ENCODE results near the gene SEPTIN5.

SEPTIN5 gene

DNA sequence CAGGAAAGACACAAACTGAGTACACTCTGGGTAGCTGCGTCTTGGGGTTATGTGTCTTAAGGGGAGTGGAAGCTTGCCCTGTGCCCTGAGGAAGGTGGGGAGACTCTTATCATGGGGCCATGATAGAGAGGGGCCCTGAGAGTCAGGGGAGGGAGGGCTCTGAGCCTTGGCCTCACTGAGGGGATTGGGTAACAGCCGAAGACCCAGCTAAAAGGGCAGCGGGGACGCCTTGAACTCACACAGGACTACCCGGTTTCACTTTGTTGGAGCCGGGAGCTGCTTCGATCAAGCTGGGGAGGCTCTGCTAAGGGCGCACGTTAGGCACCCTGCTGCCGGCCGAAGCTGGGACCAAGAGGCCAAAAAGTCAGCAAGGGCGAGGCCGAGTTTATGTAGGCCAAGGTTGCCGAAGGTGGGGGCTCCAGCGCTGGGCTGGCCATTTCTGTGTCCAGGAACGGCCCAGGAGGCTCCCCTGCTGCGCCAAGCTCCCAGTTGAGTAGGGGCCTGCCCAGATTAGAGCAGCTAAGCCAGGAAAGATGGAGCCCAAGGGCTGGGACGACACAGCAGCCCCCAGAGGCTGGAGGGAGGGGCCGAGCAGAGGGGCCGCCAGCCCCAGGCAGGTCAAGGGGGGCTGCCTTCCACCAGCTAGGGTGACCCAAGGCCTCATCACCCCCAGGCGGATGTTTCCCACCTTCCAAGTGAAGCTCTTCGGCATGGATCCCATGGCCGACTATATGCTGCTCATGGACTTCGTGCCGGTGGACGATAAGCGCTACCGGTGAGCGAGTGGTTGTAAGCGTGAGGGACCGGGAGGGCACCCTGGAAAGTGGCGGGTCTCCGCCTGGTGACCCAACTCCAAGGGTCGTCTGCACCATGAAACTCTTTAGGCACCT is 48.5 kb downstream of the SEPTIN5 start:
- TF ChIP-seq GATA2 (IDR thresholded peaks at IDR 0.05; ENCODE audit: low read depth, low read length) (no peak), GATA3 (IDR thresholded peaks at IDR 0.05; ENCODE audit: low read depth, low read length) (no peak)

GRCh38 chr22:19763458-19764298 is 49.4 kb downstream of the SEPTIN5 start:
- TF ChIP-seq GATA3 (IDR thresholded peaks at IDR 0.05; ENCODE audit: low read depth, low read length) (no peak), GATA2 (IDR thresholded peaks at IDR 0.05; ENCODE audit: low read depth, low read length) (no peak)

DNA sequence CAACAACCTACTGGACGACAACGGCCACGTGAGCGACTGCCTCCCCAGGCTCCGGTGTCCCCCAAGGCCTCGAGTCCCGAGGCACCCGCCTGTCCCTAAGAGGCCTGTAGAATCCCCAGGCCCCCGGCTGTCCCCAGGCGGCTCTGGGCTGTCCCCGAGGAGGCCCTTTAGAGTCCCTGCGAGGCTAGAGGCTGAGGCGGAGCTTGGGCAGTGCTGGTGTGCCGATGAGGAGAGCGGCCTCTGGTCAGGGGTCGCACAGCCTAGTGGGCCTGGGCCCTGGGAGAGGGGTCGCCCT is 49.9 kb downstream of the SEPTIN5 start:
- TF ChIP-seq GATA2 (IDR thresholded peaks at IDR 0.05; ENCODE audit: low read depth, low read length) (no peak), GATA3 (IDR thresholded peaks at IDR 0.05; ENCODE audit: low read depth, low read length) (no peak)

DNA sequence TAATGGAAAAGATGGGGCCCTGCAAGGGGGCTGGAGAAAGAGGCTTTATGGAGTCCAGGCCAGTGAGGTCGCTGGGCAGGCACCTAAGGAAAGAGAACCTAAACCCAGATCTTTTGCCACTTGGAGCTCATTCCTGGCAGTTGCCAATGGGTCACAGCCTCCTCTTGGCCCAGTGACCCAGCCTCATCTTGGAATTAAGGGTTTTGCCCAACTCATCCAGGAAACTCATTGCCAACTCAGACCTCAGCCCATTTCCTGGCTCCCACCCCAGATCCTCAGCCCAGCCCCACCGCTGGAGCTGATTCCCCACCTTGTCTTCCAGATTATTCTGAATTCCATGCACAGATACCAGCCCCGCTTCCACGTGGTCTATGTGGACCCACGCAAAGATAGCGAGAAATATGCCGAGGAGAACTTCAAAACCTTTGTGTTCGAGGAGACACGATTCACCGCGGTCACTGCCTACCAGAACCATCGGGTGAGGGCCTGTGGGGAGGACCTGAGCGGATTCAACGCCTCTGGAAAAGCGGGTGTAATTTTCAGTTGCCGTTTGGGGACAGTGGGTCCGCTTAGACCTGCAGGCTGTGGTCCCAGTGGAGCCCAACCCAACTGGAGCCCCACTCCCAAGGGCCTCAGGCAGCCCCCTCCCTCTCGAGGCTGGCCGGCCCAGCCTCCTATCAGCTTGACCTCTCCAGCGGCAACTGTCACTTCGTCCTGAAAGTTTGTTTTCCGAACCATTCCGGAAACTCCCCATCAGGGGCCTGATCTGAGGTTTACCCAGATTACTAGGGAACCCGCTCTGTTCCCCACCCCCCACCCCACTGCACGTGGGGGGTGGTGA is 50.6 kb downstream of the SEPTIN5 start:
- TF ChIP-seq GATA2 (IDR thresholded peaks at IDR 0.05; ENCODE audit: low read depth, low read length) (no peak), GATA3 (IDR thresholded peaks at IDR 0.05; ENCODE audit: low read depth, low read length) (no peak)

- TF ChIP-seq GATA3 (IDR thresholded peaks at IDR 0.05; ENCODE audit: low read depth, low read length): no peak
- no peak for TF ChIP-seq GATA2 (IDR thresholded peaks at IDR 0.05; ENCODE audit: low read depth, low read length)
Measured at GRCh38 chr22:19765477-19766239, 51.4 kb downstream of the SEPTIN5 start.

- TF ChIP-seq GATA3 (IDR thresholded peaks at IDR 0.05; ENCODE audit: low read depth, low read length): no peak
- TF ChIP-seq GATA2 (IDR thresholded peaks at IDR 0.05; ENCODE audit: low read depth, low read length): no peak
Measured at GRCh38 chr22:19766240-19766510, 51.9 kb downstream of the SEPTIN5 start.

DNA sequence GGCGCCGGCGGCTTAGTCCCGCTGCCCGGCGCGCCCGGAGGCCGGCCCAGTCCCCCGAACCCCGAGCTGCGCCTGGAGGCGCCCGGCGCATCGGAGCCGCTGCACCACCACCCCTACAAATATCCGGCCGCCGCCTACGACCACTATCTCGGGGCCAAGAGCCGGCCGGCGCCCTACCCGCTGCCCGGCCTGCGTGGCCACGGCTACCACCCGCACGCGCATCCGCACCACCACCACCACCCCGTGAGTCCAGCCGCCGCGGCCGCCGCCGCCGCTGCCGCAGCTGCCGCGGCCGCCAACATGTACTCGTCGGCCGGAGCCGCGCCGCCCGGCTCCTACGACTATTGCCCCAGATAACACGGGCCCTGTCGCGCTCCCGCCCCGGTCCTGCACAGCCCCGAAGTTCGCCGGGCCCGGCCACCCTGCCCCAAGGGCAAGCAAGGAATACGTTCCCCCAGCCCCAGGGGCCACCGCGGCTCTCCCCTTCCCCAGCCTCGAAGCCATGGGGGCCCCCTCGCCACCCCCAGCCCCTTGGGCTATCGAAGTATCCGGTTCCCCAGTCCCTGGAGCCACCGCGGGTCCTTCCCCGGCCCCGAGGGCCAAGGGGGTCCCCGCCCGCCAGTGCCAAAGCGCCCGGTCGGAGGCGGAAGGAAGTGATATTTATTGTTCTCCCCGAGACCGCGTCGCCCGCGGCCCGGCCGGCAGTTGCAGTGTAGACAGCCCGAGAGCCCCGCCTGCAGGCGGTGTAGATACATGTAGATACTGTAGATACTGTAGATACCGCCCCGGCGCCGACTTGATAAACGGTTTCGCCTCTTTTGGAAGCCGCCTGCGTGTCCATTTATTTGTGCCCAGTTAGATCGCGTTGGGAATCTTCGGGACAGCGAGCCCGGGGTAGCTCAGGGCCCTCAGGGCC is 52.5 kb downstream of the SEPTIN5 start:
- TF ChIP-seq GATA3 (IDR thresholded peaks at IDR 0.05; ENCODE audit: low read depth, low read length) (no peak), GATA2 (IDR thresholded peaks at IDR 0.05; ENCODE audit: low read depth, low read length) (peak; percentile 49)

GRCh38 chr22:19767427-19768341 is 53.4 kb downstream of the SEPTIN5 start:
- no peak for TF ChIP-seq GATA3 (IDR thresholded peaks at IDR 0.05; ENCODE audit: low read depth, low read length)
- TF ChIP-seq GATA2 (IDR thresholded peaks at IDR 0.05; ENCODE audit: low read depth, low read length): no peak

DNA sequence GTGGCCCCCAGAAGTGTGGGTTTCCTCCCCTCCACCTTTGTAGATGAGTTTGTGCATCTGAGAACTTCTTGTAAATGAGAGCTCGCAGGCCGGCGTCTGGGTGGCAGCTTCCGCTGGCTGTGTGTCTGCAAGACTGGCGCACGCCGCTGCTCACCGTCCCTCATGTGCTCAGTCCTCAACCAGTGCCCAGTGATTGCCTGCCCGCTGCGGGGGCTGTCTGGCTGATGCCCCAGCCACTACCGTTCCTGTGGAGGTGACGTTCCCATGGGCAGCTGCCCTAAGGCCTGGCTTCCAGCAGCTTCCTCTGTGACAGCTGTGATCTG is 55.1 kb downstream of the SEPTIN5 start:
- TF ChIP-seq GATA2 (IDR thresholded peaks at IDR 0.05; ENCODE audit: low read depth, low read length) (no peak), GATA3 (IDR thresholded peaks at IDR 0.05; ENCODE audit: low read depth, low read length) (no peak)

DNA sequence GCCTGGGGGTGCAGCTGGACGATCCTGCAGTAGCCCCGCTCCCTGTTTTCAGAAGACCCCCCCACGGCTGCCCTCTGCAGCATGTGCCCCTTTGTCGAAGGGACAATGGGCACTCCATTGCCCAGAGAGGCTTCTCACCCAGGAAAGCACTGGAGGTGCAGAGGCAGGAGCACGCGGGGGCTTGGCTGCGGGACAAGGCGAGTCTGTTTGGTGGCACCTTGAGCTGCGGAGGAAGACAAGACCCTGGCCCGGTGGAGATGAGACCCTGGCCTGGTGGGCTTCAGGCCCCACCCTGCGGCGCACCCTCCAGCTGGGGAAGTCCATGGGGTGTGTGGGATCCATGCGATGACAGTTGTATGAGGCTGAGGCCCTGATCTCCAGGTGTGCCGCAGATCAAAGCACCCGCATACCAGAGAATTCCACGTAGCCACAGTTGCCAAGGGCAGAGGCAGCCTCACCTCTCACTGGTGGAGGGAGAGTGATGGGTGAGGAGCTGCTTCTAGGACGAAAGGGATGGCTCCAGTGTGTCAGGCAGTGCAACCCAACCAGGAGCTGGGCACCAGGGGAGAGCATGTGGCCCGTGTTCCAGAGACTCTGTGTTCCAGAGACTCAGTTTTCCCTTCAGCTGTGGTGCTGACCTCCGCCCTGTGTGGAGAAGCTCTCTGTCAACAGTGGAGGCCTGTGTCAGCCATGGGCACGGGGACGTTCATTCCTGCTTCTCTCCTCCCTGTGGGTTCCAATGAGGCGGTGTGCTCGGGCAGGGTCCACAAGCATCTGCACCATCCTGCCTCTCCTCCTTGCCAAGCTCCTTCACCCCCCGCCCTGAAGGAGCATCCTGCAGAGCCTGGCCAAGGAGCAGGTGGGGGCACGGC is 56.3 kb downstream of the SEPTIN5 start:
- TF ChIP-seq GATA3 (IDR thresholded peaks at IDR 0.05; ENCODE audit: low read depth, low read length): no peak
- TF ChIP-seq GATA2 (IDR thresholded peaks at IDR 0.05; ENCODE audit: low read depth, low read length): no peak

DNA sequence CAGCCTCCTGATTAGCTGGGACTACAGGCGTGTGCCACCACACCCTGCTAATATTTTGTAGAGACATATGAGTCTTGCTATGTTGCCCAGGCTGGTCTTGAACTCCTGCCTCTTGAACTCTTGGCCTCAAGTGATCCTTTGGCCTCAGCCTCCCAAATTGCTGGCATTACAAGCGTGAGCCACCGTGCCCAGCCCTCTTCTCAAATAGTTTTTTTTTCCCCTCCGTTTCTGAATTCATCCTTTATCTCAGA is 58.0 kb downstream of the SEPTIN5 start:
- no peak for TF ChIP-seq GATA2 (IDR thresholded peaks at IDR 0.05; ENCODE audit: low read depth, low read length)
- TF ChIP-seq GATA3 (IDR thresholded peaks at IDR 0.05; ENCODE audit: low read depth, low read length): no peak

All from SH-SY5Y (cell line).